Measurements from ENCODE around the gene LRFN2.

DNA sequence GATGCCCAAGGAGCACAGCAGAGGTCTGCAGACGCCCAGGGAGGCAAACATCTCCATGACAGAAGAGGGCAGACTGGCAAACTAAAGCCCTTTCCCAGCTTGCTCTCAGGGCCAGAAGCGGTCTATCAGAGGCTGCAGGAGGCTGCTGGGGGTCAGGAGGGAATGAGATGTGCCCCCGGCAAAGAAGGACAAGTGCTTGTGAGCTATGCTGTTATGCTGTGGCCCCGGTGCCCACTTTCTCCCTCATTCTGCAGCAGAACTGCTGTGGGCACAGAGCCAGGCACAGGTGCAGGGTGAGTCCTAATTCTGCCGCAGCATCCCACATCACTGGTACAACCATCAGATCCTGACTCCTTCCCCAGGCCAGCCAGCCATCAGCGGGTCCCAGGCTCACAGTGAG is 46.4 kb downstream of the LRFN2 start:
- TF ChIP-seq CTCF (conservative IDR thresholded peaks at IDR 0.05; ENCODE audit: low read depth in 2 of 2) (no peak), EZH2phosphoT487 (IDR thresholded peaks at IDR 0.05; ENCODE audit: unreplicated experiment) (no peak), JUNB (IDR thresholded peaks at IDR 0.05; ENCODE audit: unreplicated experiment) (no peak), POLR2AphosphoS5 (IDR thresholded peaks at IDR 0.05; ENCODE audit: low read depth) (no peak)

Data from GM23338 (cell line).